GM18520 (cell line): ENCODE measurements around the gene PDLIM1.
A peak's percentile ranks its signal among the peaks of the same experiment; 100 is the strongest.

ENCODE experiments used
- ATAC-seq: cut with Tn5 transposase; IDR thresholded peaks from one replicate; pipeline ENCODE4 v1.9.1; 2021; ENCODE audit not compliant: unreplicated experiment

The PDLIM1 gene

DNA sequence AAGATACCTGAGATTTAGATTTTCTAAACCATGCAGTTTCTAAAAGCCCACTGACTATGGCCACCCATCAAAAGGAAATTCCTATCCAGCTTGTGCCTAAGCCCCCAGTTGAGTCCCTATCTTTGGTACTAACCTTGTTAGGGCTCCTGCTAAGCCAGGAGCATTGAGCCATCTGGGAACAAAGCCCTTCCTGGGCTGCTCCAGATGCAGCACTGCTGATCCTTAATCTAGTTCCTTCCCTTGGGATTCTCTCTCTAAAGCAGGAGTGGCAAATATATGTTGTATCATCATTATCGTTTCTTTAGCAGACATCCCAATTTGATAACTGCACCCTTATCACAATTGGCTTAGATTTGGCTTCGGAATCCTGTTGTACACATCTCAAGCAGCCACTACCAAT lies 24.7 kb upstream of the PDLIM1 start:
- ATAC-seq, result no peak

- no peak for ATAC-seq
These were observed 23.6 kb upstream of the PDLIM1 start for GRCh38 chr10:95314192-95314918.

DNA sequence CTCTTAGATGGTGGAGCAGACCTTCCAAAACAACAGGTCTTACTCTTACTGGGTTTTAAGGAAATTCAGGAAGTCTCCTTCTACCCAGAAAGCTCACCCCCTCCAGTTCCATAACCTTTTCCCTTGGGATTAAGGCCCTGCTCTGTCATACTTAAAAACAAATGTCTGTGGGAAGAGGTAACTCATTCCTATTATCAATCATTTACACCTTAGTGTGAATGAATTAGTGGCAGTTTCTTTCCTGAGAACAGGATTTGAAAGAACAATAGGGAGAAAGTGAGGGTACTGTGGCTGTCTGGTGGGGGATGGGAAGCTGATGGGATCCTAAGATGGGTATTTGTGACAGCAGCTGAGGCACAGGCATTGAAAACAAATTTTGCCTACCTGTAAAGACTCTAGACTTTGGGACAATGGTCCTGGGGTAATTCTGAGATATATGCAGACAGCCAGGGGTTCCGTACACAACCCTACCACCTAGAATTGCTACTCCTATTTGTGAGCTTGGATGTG lies 22.2 kb upstream of the PDLIM1 start:
- no peak for ATAC-seq

- no peak for ATAC-seq
These were observed 21.5 kb upstream of the PDLIM1 start for GRCh38 chr10:95312257-95312656.

- ATAC-seq, result no peak
These were observed 19.2 kb upstream of the PDLIM1 start for GRCh38 chr10:95309958-95310357.

DNA sequence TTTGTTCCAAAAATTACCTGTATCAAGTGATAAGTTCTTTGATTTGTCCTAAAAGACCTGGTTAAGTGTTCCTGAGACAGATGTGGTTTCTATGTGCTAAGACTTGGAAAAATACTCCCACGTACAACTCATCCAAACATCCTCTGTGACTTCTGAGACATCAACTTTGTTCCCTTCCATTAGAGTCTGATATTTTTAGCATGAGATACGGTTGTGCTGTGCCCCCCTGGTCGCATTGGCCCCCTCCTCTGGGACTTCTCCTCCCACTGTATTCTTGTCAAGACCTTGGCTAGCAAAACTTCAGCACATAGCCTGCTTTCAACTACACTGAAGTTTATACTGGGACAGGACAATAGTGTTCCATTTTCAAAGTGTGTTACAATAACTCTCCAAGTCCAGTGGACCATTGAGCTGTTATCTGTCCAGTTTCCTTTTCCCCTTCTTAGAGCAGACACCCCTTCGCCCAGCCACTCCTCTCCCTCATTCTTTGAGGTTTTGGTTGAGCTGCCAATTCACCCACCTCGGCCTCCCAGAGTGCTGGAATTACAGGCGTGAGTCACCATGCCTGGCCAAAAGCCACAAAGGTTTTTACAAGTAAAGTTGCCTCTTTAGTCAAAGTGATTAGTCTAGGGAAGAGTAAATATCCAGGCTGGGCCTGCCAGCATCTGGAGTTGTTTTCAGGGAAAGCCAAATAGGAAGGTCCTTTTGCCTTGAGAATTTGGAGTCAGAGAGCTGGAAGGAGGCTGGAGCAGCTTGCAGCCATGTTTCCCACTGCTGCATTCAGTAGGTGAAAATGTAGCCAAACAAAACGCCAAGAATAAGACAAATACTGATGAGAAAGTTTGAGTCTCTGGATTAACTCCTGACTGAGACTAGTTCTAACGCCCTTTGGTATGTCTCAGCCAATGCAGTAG lies 17.8 kb upstream of the PDLIM1 start:
- no peak for ATAC-seq

- ATAC-seq, result no peak
These were observed 16.0 kb upstream of the PDLIM1 start for GRCh38 chr10:95306851-95307250.

- ATAC-seq, result no peak
These were observed 15.5 kb upstream of the PDLIM1 start for GRCh38 chr10:95306318-95306650.

DNA sequence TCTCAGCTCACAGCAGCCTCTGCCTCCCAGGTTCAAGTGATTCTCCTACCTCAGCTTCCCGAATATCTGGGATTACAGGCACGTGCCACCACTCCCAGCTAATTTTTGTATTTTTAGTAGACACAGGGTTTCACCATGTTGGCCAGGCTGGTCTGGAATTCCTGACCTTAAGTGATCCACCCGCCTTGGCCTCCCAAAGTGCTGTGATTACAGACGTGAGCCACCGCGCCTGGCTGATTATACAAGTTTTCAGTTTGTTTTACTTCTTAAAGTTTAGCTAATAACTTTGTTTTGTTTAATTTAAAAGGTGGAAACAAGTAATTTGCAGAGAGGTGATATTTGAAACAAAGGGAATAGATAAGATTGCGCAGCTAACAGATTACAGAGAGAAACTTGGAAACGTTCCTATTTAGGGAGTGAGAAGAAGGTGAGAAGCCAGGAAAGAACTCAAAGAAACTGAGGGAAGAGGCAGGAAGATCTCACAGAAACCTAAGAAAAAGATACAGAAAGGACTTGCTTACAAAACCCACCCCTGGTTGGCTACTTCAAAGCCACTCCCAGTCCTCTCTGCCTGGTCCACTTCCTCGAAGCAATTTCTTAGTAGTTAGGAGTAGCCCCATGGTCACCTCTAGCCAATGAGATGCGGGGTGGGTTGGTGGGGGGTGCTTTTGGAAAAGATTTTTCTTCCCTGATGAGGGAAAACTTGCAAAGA lies 15.0 kb upstream of the PDLIM1 start:
- no peak for ATAC-seq

- no peak for ATAC-seq
These were observed 14.2 kb upstream of the PDLIM1 start for GRCh38 chr10:95304976-95305375.

DNA sequence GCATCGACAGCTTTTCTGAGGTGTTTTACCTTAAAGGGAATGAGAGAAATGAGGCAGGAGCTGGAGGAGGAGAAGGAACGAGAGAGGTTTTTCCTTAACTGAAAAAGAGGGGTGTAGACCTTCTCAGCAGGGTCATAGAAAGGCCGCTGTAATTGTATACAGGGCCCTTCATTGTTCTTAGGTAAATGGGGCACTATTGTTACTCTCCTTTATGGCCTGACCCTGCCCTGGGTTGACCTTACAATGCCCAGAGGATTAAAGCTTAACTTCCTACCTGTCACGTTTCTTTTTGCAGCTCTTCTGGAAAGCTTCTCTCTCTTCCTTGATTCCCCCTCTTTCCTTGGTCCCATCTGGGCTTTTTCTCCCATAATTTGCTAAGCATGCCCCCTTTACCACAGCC lies 13.7 kb upstream of the PDLIM1 start:
- ATAC-seq, result no peak

DNA sequence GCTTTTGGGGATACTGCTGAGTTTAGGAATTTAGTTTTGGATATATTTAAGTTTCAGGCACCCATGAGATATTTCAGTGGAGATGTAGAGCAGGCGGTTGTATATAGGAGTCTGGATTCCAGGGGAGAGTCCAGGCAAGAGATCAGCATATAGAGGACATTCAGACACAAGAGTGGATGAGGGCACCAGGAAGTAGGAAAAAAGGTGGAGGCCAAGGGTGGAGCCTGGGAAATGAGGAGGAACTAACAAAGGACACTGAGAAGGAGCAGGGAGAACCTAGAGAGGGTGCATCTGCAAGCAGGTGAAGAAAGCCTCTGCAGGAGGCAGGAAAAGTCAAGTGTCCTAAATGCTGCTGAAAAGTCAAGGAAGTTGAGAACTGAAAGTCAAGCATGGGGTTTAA lies 13.1 kb upstream of the PDLIM1 start:
- ATAC-seq, result no peak

DNA sequence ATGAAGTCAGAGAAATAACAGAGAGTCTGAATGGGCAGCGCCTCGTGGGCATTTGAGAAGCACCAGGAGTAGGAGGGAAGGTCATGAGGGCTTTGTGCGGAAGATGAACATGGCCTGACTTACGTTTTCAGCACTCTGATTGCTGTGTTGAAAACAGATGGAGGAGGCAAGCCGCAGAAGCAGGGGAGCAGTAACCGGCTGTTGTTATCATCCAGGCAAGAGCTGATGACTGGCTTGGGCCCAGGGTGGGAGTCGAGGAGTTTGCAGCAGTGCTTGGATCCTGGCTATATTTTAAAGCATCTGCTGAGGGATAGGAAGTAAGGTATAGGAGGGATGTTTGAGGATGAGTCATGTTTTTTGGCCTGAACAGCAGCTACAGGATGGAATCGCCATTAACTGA lies 12.7 kb upstream of the PDLIM1 start:
- no peak for ATAC-seq

DNA sequence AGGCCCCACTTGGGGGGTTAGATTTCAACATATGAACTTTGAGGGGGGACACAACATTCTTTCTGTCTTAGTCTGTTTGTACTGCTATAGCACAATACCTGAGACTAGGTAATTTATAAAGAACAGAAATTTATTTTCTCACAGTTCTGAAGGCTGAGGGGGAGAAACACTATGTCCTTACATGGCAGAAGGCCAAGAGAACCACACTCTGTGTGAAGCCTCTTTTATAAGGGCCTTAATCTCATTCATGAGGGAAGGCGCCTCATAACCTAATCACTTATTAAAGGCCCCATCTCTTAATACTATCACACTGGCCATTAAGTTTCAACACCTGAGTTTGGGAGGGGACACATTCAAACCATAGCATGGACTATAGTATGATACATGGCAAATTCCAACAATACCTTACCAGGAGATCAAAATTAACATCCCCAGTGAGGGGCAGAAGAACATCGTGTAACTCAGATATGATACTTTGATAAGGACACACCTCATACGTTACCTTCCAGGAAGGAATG lies 9.3 kb upstream of the PDLIM1 start:
- no peak for ATAC-seq

DNA sequence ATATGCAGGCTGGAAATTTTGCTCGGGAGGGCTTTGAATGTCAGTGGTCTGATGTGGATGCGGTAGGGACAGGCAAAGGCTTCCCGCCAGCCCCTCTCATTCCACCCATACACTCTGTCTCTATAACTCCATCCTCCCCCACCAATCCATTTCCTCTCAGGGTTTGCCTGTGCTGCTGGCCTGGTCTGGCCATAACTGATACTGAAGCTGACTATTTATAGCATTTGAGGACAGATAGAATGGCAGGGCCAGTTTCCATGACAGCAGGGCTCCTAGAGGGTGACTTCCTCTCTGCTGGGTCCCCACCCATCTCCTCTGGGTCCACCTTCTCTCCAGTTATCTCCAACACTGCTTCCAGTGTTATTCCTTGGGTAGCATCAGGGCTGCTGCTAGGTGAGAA lies 6.6 kb upstream of the PDLIM1 start:
- peak; percentile 20 for ATAC-seq

- ATAC-seq, result no peak
These were observed 6.0 kb upstream of the PDLIM1 start for GRCh38 chr10:95296764-95297163.

GRCh38 chr10:95295031-95295755 lies 4.4 kb upstream of the PDLIM1 start:
- peak; percentile 75 for ATAC-seq

GRCh38 chr10:95293631-95294030 lies 2.8 kb upstream of the PDLIM1 start:
- no peak for ATAC-seq

DNA sequence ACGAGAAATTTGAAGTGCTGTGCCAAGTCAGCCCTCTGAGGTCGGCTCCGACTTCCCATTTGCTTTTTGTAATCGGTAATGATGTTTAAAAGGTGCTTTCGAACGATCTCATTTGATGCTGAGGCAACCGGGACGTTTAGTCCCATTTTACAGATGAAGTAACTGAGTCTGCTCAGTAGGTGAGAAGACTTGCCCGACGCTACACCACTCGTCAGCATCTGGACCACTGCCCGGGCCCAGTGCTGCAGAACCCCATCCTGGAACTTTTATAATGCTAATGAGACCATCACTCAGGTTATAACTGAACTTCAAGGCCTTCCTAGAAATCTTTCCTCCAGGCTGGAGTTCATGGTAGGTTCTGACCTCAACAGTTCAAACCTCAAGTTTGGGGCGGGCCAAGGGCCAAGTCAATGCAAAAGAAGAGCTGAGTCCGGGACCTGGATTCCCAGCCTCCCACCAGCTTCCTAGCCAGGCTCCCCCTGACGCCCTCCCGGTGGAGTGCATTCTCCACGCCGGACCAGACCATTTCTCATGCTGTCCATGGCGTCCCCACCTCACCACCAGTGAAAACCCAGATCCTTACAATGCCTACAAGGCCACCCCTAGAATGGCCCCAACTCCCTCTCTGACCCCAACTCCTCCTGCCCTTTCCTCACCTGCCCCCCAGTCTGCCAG lies 699 bp upstream of the PDLIM1 start:
- ATAC-seq, result no peak

GRCh38 chr10:95289921-95290421 lies 832 bp downstream of the PDLIM1 start:
- ATAC-seq, result no peak
